Mucosa of gallbladder (tissue), 1 donor: ENCODE measurements around the gene TMPRSS6. TPM values are rescaled to one million over a fixed set of nuclear protein-coding genes. Genes with fewer than 3 reads are reported as not detected.

ENCODE experiments used
- DNase-seq: peaks from one replicate; pipeline ENCODE4 v3.0.0-alpha.2; 2020; ENCODE audit warnings: low spot score
- total RNA-seq: library from RNA; stranded (reverse); gene quantifications from one replicate; pipeline ENCODE4 v1.2.1, GENCODE V29; 2021
- donor health status: DM: no; HTN: no; CAD: no.

Gene TMPRSS6
- total RNA-seq, 1 donor from 2014 or later: 9.2 TPM

DNA sequence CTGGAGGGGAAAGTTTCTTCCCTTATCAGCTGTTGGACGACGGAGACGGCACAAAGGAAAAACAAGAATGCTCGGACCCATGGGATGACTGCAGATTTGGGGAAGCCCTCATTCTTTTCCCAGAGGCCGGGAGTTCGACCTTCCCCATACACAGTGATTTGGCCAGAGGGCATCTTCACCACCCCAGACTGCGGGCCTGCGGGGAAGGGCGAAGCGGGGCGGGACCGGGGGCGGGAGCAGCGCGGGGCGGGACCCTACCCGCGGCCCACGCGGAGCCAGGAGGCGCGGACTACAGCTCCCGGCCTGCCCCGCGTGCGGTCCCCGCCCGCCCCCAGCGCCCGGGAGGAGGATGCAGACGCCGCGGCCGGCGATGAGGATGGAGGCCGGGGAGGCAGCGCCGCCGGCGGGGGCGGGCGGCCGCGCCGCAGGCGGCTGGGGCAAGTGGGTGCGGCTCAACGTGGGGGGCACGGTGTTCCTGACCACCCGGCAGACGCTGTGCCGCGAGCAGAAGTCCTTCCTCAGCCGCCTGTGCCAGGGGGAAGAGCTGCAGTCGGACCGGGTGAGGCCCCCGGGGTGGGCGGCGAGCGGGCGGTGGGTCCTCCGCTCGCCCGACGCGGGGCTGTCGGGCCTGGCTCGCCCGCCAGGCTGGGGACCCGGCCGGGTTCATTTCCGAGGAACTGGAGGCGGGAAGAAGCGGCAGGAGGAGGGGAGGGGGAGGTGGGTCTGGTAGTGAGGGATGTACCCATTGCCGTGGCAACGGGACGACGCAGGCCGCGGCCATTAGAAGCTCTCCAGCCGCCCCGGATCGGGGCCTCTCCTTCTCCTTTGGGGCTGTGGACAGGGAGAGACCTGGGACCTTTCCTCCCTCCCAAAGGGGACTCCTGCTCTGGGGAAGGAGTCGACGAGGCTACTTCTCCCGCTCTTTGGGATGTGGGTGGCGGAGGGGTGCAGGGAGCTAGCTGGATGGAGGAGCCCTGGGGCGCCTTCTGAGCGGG lies 57.8 kb downstream of the TMPRSS6 start, which contains the start of gene KCTD17:
Gene KCTD17 (plus strand): TSS at position 352 of the 995 bp plus-strand sequence. CDS start 19 bp downstream, at position 371.
- DNase-seq: peak; percentile 60

DNA sequence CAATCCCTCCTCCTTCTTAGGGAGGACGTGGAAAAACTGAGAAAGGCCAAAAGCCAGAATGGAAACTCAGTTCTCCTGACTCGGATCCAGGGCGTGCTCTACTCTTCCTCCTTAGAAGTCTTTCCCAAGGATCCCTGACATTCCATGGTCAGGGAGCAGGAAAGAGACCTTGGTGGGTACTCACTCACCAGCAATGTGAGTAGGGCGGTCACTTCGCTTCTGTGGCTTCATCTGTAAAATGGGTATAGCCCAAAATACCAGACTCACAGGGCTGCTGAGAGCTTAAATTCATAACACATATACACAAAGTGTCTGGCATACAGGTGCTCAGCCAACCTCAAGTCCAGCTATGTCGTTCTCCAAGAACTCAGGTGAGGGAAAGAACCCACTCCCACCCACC lies 58.6 kb downstream of the TMPRSS6 start:
- no peak for DNase-seq

DNA sequence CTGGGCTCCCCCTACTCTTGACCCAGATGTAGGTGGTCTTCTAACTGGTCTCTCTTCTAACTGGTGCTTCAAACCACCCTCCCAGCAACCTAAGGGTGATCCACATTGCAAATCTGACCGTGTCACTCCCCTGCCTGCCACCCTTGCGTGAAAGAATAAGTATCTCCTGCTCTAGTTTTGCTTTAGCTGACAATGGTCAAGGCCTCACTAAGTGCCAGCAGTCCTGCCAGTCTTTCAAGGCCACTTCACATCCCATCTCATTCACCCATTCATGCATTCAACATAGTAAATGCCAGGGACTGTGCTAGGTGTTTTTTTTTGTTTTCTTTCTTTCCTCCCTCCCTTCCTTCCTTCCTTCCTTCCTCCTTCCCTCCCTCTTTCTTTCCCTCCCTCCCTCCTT lies 60.3 kb downstream of the TMPRSS6 start:
- DNase-seq: no peak

DNA sequence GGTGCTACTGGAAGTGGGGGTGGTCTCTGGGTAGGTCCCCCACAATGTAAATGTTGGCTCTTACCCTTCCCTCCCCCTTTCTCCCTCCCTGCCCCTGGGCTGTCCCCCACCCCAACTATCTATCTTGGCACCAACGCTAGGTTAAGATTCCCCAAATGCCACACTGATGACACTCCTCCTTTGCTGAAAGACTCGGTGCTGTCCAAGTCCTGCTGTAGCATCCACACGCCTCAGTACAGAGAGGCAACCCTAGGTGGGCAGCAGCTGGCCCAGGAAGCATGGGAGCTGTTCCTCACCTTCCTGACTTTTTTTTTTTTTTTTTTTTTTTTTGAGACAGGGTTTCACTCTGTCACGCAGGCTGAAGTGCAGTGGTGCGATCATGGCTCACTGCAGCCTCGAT lies 61.4 kb downstream of the TMPRSS6 start:
- no peak for DNase-seq

DNA sequence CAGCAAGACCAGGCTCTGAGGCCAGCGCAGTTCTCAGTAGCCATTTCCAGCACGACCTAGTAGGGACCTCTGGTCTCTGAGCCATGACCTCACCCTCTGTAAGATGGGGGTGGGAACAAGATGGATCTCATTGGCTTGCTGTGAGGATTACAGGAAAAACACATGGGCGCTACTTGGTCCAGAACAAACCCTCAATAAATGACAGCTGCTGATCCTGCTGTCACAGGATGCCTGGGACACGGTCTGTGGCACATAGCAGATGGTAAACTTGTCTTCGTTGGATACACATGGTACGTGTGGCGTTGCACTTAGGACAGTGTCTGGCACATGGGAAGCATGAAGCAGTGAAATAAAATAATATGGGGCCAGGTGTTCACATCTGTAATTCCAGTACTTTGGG lies 62.5 kb downstream of the TMPRSS6 start:
- DNase-seq: no peak

DNA sequence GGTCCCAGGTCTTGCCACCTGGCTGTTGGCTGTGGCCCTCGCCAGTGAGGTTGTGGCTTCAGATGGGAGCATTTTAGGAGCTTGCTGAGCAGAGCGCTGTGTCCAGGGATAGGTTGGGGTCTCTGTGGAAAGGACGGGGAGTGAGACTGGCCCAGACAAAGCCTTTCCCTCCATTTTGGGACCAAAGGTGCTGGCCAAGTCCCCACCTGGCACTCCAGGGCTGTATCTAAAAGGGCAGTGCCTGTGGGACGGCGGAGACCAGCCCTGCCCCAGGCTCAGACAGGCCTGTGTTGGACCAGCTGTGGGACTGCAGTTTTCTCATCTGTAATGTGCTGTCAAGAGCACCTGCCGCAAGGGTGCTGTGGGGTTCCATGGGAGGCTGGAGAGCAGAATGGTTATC lies 62.9 kb downstream of the TMPRSS6 start:
- DNase-seq: no peak

DNA sequence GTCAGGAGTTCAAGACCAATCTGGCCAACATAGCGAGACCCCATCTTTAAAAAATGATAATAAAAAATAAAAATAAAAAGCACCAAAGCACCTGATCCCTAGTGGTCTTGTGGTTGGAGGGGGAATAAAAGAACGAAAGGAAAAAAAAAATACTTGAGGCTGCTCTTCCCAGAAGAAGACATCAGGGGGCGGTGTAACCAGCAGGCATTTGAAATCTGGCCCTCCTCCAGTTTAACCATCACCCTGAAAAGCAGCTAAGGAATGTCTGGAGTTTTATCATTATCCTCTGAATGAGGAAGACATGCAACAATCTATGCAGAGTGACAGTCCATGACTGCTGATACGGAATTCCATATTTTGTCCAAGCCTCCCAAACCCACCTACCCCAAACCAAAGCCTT lies 63.6 kb downstream of the TMPRSS6 start:
- DNase-seq: no peak

DNA sequence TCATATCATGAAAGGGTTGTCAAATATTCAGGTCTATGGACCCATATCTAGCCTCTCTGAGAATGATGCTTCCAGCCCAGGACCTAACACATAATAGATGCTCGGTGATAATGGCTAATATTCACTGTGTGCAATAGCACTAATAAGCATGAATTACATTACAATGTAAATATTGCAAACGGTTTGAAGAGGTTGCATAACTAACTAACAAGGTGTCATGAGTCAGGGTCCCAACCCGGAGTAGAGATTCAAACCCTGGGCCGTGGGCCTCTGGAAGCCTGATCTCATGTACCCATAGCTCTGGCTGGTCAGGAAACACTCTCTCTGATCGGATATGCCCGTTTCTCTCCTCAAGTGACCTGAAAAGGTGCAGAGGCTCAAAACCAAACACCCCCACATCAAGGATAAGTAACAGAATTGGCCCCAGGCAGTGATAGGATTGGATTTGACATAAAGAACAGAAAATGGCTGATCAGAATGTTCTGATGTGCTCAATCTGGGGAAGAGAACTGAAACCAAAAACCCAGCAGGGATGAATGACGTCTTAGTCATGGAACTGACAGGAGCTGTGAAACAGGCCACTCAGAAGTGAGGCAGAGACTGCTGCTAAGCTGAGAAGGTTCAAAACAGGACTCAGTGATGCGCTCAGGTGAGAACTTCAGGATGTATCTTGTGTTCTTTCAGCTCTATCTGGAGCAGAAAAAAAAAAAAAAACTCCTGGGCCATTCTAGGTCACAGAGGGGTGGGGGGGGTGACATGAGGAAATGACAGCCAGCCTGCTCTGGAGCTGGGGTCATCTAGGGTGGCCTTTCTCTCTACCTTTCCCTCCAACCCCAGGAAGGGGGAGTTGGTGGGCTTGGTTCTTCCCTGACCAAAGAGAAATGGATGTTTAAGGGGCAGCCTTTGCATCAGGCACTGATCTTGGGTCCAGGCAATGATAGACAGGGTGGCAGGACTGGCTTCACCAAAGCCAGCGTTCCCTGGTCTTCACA lies 64.6 kb downstream of the TMPRSS6 start:
- no peak for DNase-seq

DNA sequence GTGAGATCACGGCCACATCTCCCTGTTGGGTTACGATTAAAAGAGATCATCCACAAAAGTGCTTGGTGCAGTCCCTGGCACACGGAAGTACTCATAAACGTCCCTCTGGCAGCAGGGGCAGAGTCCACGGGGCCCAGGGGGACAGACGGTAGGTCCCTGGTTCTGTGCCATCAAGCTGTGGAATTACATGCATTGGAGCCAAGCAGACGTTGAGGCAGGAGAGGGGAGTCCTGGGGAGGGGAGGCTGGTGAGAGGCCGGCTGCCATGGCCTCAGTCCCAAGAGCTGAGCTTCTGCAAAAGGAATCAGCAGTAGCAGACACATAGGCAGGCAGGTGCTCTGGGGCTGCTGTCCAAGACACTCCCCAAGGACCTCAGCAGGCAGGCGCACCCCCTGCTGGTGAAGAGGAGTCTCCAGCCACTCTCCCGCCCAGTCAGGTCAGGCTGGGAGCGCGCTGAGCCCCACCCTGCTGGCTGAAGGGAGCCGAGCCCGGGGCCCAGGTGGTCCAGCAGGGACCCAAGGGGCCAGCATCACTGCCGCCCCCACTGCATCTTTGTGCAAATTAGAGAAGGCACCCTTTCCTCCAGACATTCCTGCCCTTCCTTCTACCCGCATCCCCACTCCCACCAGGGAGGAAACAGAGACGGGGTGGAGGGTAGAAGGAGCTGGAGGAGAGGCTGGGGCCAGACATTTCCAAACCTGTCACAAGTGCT lies 65.5 kb downstream of the TMPRSS6 start:
- peak; percentile 81 for DNase-seq

DNA sequence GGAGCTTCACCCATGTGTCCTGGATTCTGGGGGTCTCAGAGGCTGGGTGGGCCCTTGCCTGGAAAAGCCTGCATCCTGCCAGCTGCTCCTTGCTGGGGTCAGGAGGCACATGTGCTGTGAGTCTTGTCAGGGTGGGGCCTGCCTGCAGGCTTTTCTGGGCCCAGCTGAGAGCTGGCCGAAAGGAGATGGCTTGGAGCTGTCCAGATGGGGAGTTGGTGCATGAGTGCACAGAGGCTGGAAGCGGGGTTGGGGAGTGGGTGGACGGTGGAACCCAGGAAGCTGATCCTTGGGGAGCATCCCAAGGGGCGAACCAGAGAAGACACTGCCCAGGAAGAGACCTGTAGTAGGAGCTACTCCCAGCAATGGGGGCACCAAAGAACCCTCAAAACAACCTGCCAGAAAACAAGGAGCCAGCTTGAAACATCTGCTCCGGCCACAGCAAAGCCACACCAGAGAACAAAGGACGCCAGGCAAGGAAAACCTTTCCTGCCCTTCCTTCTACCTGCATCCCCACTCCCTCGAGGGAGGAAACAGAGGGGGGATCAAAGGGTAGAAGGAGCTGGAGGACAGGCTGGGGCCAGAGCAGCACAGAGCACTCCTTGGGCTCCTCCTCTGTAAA lies 66.2 kb downstream of the TMPRSS6 start:
- DNase-seq: no peak

DNA sequence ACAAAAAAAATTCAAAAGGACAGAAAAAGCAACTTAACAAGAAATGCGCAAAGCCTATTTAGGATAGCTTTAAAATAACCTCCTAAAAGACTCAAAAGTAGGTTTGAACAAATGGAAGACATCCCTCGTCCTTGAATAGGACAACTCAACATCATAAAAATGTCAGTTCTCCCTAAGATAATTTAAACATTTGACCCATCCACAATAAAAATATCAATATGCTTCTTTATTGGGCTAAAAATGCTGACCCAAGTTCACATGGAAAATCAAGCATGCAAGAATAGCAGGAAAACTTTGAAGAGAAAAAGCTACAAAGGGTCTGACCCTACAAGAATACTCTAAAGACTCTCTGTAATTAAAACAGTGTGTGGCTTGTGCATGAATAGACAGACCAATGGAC lies 70.0 kb downstream of the TMPRSS6 start:
- DNase-seq: no peak

DNA sequence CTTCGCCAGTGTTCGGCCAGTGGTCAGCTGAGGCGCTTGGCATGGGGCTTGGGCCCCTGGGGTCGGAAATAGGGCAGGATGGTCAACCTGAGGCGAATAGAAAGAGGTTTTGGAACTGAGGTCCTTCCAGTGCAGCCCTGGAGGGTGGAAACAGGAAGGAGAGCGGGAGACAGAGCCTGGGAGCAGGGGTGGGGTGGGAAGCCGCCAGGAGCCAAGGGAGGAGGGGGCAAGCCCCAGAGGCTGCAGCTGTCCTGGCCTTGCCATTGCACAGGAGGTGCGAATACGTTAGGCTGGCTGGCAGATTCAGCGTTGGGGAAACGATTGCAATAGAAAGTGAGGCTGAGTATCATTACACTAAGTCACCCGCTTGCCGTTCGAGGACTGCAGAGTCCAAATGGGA lies 71.8 kb downstream of the TMPRSS6 start:
- no peak for DNase-seq

DNA sequence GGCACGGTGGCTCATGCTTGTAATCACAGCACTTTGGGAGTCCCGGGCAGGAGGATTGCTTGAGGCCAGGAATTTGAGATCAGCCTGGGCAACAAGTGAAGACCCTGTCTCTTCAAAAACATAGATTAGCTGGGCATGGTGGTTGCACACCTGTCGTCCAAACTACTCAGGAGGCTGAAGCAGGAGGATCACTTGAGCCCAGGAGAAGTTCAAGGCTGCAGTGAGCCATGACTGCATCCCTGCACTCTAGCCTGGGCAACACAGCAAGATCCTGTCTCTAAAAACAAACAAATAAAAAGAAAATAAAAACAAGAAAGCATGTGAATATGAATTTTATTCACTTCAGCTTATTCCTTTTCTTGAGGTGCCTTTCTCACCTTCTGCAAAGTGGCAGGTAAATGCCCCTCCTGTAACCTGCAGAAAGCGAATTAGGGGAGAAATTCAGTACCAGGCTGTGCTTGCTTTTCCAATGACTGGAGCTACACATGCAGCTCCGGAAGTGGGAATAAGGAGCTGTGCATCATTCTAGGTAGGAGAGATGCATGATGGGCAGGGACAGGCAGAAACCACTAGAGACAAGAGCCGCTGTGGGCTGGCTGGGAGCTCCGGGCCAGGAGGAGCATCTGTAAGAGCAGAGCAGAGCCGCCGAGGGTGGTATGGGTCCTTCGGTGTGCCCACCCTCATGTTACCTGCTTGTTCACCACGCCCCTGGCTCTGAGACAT lies 72.7 kb downstream of the TMPRSS6 start:
- DNase-seq: no peak

DNA sequence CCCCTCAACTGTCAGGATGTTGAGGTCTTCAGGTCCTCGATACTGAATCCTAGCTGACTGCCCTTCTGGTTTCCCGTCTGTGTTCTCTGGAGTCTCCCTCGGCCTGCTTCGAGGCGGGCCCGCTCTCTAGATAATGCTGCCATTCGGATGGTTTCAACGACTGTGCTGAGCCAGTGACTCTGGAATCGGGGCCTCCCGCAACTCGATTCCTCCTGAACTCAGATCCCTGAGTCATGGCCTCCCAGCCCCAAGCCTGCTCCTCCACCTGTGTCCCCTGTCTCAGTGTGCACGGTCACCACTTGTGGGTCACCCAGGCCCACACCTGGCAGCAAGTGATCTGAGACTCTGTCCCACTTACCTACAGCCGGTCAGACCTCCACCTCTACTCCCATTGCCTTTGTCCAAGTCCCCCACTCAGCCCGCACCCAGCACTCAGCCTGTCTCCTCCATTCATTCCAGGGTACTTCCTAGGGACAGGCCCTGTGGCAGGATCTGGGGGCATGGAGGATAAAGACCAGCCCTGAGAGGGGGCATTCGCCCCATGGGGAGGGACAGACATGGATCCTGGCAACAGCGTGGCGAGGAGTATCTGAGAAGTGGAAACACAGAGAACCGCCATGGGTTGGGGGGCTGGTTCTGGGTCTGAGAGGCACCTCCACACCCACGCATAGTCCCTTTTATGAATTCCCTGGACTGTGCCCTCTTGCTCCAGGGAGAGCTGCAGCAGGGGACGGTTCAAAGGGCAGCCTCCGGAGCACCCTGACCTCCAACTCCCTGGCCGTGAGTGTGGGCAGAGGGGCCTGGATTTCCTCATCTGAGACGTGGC lies 75.7 kb downstream of the TMPRSS6 start:
- DNase-seq: no peak

DNA sequence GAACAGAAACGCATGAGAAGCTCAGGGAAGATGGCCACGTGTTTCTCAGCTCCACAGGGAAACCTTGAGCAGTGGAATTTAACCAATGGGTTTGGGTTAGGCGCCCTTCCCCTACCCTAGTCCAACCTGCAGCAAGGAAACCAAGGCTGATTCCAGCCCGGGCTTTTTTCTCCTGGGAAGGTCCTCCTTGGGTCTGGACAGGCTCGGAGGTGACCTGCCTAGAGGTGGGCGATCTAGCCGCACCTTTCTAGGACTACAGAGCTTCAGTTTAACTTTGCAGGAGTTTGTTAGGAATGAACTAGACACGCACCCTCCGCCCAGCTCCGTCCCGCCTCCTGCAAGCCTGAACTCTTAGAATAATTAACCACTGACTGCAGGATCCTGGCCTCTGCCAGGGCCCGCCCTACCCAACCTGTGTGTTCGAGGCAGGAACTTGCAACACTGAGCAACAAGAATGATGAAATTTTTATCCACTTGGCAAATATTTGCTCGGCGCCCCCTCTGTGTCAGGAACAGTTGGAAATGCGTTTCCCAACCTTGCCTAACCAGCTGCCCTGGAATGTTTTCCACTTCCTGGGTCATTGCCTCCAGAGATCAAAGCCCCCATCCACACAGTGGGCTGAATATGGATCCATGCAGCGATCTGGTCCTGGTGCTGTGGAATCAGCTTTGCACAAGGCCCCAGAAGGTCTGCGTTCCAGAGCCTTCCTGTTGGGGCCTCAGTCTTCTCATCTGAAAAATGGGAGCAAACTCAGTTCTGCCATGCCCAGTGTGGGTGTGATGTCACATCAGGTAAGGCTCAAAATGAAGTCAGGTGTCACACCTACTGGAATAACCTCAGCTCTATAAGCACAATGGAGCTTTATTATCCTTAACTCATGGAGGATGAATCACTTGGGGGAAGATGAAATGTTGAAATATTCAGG lies 76.7 kb downstream of the TMPRSS6 start:
- DNase-seq: peak; percentile 88

DNA sequence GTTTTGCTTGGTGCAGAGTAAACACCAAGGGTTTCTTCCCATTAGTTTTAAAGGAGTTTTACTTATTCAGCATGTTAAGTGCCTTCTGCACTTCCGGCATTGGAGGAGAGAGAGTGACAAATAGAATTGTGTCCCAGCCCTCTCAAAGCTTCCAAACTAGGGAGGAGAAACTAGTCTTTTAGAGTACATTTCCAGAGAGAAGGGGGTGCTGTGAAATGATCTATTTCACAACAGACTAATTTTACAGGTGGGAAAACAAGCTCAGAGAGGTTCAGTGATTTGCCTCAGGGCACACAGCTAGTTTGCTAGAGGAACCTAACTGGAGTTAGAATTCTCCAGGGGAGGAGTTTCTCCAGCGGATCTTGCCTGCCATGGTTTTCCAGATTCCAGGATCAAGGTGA lies 77.4 kb downstream of the TMPRSS6 start:
- DNase-seq: no peak

DNA sequence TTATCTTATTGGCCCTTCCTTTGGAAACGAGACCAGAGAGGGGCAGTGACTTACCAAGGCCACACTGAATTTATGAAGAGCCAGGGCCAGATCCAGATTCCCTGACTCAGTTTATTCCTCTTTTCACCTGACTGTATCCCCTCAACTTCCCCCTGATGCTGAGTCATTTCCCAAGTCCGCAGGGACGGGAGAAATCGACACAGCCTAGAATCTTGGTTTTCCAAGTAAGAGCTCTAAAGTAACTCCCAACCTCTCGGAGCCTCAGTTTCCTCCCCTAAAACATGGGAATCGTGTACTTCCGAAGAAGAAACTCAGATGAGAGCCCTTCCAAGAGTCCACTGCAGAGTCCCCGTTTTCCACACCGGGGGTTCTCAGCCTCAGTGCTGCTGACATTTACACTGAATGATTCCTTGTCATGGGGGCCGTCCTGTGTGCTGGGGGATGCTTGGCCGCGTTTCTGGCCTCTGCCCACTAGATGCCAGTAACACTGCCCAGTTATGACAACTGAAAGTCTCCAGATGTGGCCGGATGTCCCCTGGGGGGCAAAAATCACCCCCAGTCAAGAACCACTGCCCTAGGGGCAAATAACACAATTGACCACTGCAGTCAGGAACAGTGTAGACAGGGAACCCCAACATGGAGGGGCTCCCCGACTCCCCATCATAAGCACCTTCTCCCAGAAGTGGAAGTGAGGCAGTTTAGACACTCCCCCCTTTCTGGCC lies 78.8 kb downstream of the TMPRSS6 start:
- DNase-seq: no peak
